NCI-H2227 treated with DMSO at 0.1 percent for 48 hours (cell line): Measurements from ENCODE around the gene CHD9.

Source experiments
- DNase-seq: peaks from one replicate; lab custom pipeline; 2025; lab: John Stamatoyannopoulos, UW

CHD9 gene

DNA sequence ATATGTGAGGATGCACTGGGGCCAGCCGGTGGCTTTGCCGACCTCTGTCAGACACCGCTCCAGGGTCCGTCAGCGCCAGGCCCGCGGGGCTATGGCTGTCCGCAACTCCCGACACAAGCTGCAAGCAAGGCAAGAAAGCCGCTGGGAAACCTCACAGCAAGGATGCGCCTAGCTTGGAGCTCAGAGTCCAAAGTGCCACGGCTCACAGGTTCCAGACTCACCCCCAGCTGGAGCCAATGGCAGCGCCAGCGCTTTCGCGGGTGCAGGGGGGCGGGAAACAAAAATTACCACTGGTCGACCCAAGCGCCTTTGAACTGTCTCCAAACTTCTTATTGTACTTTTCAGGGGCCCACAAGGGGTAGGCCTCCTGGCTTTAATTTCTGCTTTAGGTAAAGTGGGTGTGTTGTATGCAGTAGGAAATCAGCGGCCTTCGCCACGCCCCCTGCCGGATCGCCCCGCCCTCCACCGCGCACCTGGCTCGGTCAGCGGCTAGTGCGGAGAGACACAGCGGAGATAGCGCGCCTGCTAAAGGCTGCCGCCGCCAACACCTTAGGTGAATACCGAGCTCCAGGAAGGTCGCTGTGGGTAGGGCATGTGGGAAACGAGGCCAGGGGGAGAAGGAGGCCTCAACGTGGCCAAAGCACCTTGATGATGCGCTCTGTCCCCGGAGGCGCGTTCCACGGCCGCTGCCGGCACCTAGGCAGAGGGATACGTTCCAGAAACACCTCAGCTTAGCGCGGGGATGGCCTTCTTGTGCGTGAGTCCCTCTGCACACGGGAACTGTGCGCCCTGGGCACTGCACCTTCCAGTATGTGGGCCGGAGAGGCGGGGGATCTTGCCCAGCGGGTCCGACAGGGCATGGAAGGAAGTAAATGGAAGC lies 318.4 kb downstream of the CHD9 start:
- no peak for DNase-seq

- DNase-seq: no peak
These were observed 320.0 kb downstream of the CHD9 start for GRCh38 chr16:53374800-53375199.

- no peak for DNase-seq
These were observed 323.3 kb downstream of the CHD9 start for GRCh38 chr16:53378138-53378537.
